K562 (cell line): Measurements from ENCODE around the gene OVCA2. TPM values are rescaled to one million over a fixed set of nuclear protein-coding genes. Genes with fewer than 3 reads are reported as not detected.

Source experiments
- ATAC-seq: fragments of 200-7000 bp; cut with Tn5 transposase; 3 replicates; pipeline ENCODE4 v1.9.1; 2020; ENCODE audit warnings: moderate library complexity
- BruUV-seq: library from RNA; stranded (reverse); fragments of 400-500 nt; replicated peaks from 2 replicates; lab custom pipeline; 2021; lab: Mats Ljungman, UMichigan
- CTCF ChIA-PET: fragments of 300-600 bp; formaldehyde crosslinking; extraction: SDS; loops from one replicate; lab custom pipeline; 2021; ENCODE audit warnings: low intra/inter-chr PET ratio; lab: Yijun Ruan, JAX
- POLR2A ChIA-PET: fragments of 300-600, 350-650 bp; sonication (Branson Sonifier 250); formaldehyde crosslinking; extraction: SDS; loops from one replicate; lab custom pipeline; 2021; ENCODE audit warnings: antibody characterized with exemption, inconsistent platforms; lab: Yijun Ruan, JAX
- DNase-seq, 4 experiments: peaks; one replicate each; pipeline versions ENCODE4 v3.0.0 to v3.0.0-alpha.2; 2011 to 2018; ENCODE audit warnings: low spot score in 3 of 4, mixed read lengths in 3 of 4; ENCODE audit errors: extremely low read depth in 1 of 4
- FAIRE-seq: peaks from 2 replicates; lab custom pipeline; 2011; peaks lifted over from hg19 to GRCh38; lab: Jason Lieb, UNC
- H2AFZ ChIP-seq: 2 replicates; pipeline ENCODE4 v1.6.0; 2011; ENCODE audit warnings: low read depth, low read length, control low read depth, inconsistent platforms
- H3K27ac ChIP-seq: fragments of 200-600 bp; 3 replicates; pipeline ENCODE4 v1.8.0; 2011; ENCODE audit warnings: low read depth, mild to moderate bottlenecking, control low read depth, inconsistent platforms, low read length, moderate library complexity, mixed read lengths; ENCODE audit errors: extremely low read depth
- H3K27me3 ChIP-seq, 2 experiments: fragments of 300-600 bp in 1 of 2; 2 replicates in 1 of 2; 3 replicates in 1 of 2; pipeline versions ENCODE4 v1.6.0 to v1.8.0; 2011; ENCODE audit warnings: inconsistent platforms in 2 of 2, low read length in 2 of 2, mild to moderate bottlenecking in 1 of 2, mixed read lengths in 1 of 2, moderate library complexity in 1 of 2; ENCODE audit not compliant: control insufficient read depth in 2 of 2, insufficient read depth in 2 of 2
- H3K36me3 ChIP-seq: fragments of 300-600 bp; 3 replicates; pipeline ENCODE4 v1.8.0; 2011; ENCODE audit warnings: mild to moderate bottlenecking, low read length, inconsistent platforms; ENCODE audit not compliant: control insufficient read depth, insufficient read depth
- H3K4me1 ChIP-seq, 2 experiments: fragments of 200-600 bp in 1 of 2; replicated peaks in 1 of 2; 2 replicates in 1 of 2; 3 replicates in 1 of 2; pipeline versions ENCODE4 v1.5.1 to v1.8.0; 2011; ENCODE audit warnings: inconsistent platforms in 2 of 2, low read length in 2 of 2, mild to moderate bottlenecking in 1 of 2, mixed read lengths in 1 of 2, moderate library complexity in 1 of 2; ENCODE audit not compliant: control insufficient read depth in 2 of 2, insufficient read depth in 2 of 2
- H3K4me2 ChIP-seq: 2 replicates; pipeline ENCODE4 v1.6.1; 2011; ENCODE audit warnings: low read length, control low read depth, inconsistent platforms, mixed read lengths; ENCODE audit not compliant: insufficient read depth
- H3K4me3 ChIP-seq: fragments of 200-600 bp; sonication (generic), shearing (Covaris generic); 2 replicates; pipeline ENCODE4 v1.5.1; 2016; ENCODE audit warnings: control low read depth, inconsistent platforms
- H3K79me2 ChIP-seq: fragments of 200-600 bp; 3 replicates; pipeline ENCODE4 v1.8.0; 2011; ENCODE audit warnings: low read length, inconsistent platforms; ENCODE audit not compliant: control insufficient read depth, insufficient read depth
- H3K9ac ChIP-seq, 2 experiments: 2 replicates each; pipeline versions ENCODE4 v1.6.0 to v1.6.1; 2011; ENCODE audit warnings: low read depth in 2 of 2, low read length in 2 of 2, control low read depth in 1 of 2, inconsistent platforms in 1 of 2, mild to moderate bottlenecking in 1 of 2, mixed read lengths in 1 of 2; ENCODE audit not compliant: insufficient read depth in 1 of 2
- H3K9me1 ChIP-seq: one replicate; pipeline ENCODE4 v1.6.0; 2011; ENCODE audit warnings: inconsistent platforms, mild to moderate bottlenecking, low read length, moderate library complexity; ENCODE audit not compliant: control insufficient read depth, insufficient read depth
- H3K9me3 ChIP-seq: replicated peaks from 2 replicates; pipeline ENCODE4 v1.5.1; 2011; ENCODE audit warnings: low read depth, low read length, inconsistent platforms; ENCODE audit not compliant: control insufficient read depth, insufficient read depth
- H4K20me1 ChIP-seq: replicated peaks from 2 replicates; pipeline ENCODE4 v1.6.1; 2011; ENCODE audit warnings: low read length, inconsistent platforms, mixed read lengths; ENCODE audit not compliant: control insufficient read depth, insufficient read depth
- ARID1B ChIP-seq: fragments of 450-650 bp; IDR thresholded peaks from 2 replicates; pipeline ENCODE4 v1.6.1; 2016; ENCODE audit warnings: antibody characterized with exemption, mild to moderate bottlenecking, inconsistent platforms
- CBFA2T3 ChIP-seq: fragments of 450-650 bp; IDR thresholded peaks from 2 replicates; pipeline ENCODE4 v1.6.1; 2017
- EGR1 ChIP-seq: fragments of 450-650 bp; conservative IDR thresholded peaks from 2 replicates; pipeline ENCODE4 v1.6.1; 2017; ENCODE audit warnings: mild to moderate bottlenecking
- KDM4B ChIP-seq, 2 experiments: fragments of 450-650 bp in 1 of 2; sonication (generic) in 1 of 2; IDR thresholded peaks; 2 replicates each; pipeline ENCODE4 v1.6.1; 2016 to 2017; ENCODE audit warnings: borderline replicate concordance in 2 of 2, antibody characterized with exemption in 1 of 2, low read depth in 1 of 2, mild to moderate bottlenecking in 1 of 2
- MAFF ChIP-seq: IDR thresholded peaks from 2 replicates; pipeline ENCODE4 v1.6.1; 2012; ENCODE audit warnings: low read length, improper control_type of control experiment
- MNT ChIP-seq, 2 experiments: fragments of 450-650 bp; conservative IDR thresholded peaks; 2 replicates each; pipeline ENCODE4 v1.6.1; 2017; ENCODE audit warnings: mild to moderate bottlenecking in 2 of 2, moderate library complexity in 2 of 2
- MTA2 ChIP-seq: fragments of 450-650 bp; IDR thresholded peaks from 2 replicates; pipeline ENCODE4 v1.6.1; 2016; ENCODE audit warnings: low read depth
- TFAM ChIP-seq: fragments of 250-450 bp; sonication (Bioruptor Pico); conservative IDR thresholded peaks from 2 replicates; pipeline ENCODE4 v1.5.0; 2021; ENCODE audit warnings: mild to moderate bottlenecking, moderate library complexity
- WGBS: fragments of 100-300 bp; shearing (Covaris generic); methylation state at CpG from one replicate; pipeline ENCODE4 v1.1.6; 2016; ENCODE audit warnings: low coverage, mixed read lengths; ENCODE audit not compliant: insufficient coverage; ENCODE audit errors: missing lambda C conversion rate; 5-methylcytosine and 5-hydroxymethylcytosine counted together
- in situ Hi-C: fragments of 300-500 bp; cut with MboI; formaldehyde crosslinking; loops from 4 replicates; pipeline ENCODE4 v1.15.0; 2018; ENCODE audit warnings: inconsistent platforms, mixed read lengths
- intact Hi-C: fragments of 100-400 bp; cut with micrococcal nuclease; formaldehyde crosslinking; loops from 2 replicates; pipeline ENCODE4 v1.14.2; 2022
- polyA plus RNA-seq, 8 experiments: library from polyadenylated mRNA; depleted of rRNA in 4 of 8; stranded (reverse) in 5 of 8; unstranded in 3 of 8; fragments of >200 nt; fragmentation: Nextera tagmentation in 2 of 8; fragmentation: Illumina TruSeq in 1 of 8; extraction: Ambion mirVana in 2 of 8; extraction: Trizol in 1 of 8; gene quantifications; 2 replicates each; pipeline versions ENCODE4 v1.2.1 to v1.2.3, GENCODE V29; 2011 to 2014; ENCODE audit warnings: inconsistent platforms in 1 of 8, missing spikeins in 1 of 8
- total RNA-seq, 7 experiments: library from RNA; depleted of rRNA in 6 of 7; stranded (reverse); fragments of >200 nt in 6 of 7; fragmentation: Illumina TruSeq in 2 of 7; extraction: Trizol in 2 of 7; gene quantifications; 2 replicates each; pipeline versions ENCODE4 v1.2.1 to v1.2.3, GENCODE V29; 2011 to 2021; ENCODE audit warnings: low replicate concordance in 1 of 7

Gene OVCA2
- total and polyA plus RNA-seq, 9 of the 15 experiments (the other 6 are each of a cell fraction or from before 2014, with no cell fraction given): 3.0 to 23.7 (median 14.1) TPM

DNA sequence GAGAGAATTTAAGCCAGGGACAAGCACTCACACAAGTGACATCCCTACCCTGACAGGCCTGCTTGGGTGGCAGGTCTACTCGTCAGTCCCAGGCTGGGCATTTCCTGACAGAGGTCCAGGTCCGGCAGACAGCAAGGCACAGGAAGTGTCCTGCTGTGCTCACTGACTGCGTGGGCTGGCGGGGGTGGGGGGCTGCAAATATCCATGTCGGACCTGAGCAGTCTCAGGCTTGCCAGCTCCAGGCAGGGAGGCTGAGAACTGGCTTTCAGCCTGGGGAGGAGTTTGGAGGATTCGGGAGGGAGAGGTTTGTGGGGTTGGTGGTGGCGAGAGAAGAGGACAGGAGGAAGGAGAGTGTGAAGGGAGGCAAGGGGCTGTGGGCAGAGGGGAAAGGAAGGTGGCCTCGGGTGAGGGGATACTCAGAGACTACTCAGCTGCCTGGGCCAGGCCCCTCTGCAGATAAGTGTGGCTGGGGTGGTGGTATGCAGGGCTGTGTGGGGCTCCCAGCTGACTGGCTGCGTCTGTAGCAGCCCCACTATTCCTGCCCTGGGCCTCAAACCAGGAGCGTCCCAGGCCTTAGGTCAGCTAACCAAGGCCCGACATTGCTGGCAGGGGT lies 20.9 kb downstream of the OVCA2 start:
- H3K9ac ChIP-seq: peak overlapping the region in 1 of 2 experiments; percentile 71; a peak in 1 of 4 replicates
- H3K4me3 ChIP-seq: no peak overlapping the region
- intact Hi-C loops: no loop called here
- CTCF ChIA-PET: no interaction called here
- H3K27ac ChIP-seq: no peak overlapping the region
- POLR2A ChIA-PET: no interaction called here
- peaks cover 16% of the 10 kb centered on the region; the same call in 2 of the 3 replicates for H3K36me3 ChIP-seq
- no peaks in the 10 kb centered on the region for H3K9me3 ChIP-seq
- no peaks in the 10 kb centered on the region for H3K27me3 ChIP-seq
- H3K4me2 ChIP-seq: no peak overlapping the region
- no peaks in the 10 kb centered on the region for H4K20me1 ChIP-seq
- WGBS: 78% methylated on average over 5 of the region's 11 CpGs
- ATAC-seq: no peak
- FAIRE-seq: no peak
- no peaks in the 10 kb centered on the region for H3K79me2 ChIP-seq
- TF ChIP-seq CBFA2T3 (no peak), EGR1 (peak; percentile 68), KDM4B (IDR thresholded peaks at IDR 0.05; ENCODE audit: borderline replicate concordance in 2 of 2, low read depth in 1 of 2) (no peak), MAFF (no peak), TFAM (CRISPR knock-in tag) (no peak), MTA2 (no peak), ARID1B (no peak), MNT (conservative IDR thresholded peaks at IDR 0.05) (no peak)
- TF ChIP-seq, all 486 proteins: peak for 1
- DNase-seq: peak in 1 of 4 experiments; percentile 18
- peaks cover 0 to 36% of the 10 kb centered on the region in 2 experiments; a peak in 2 of 5 replicates for H3K4me1 ChIP-seq
- no peaks in the 10 kb centered on the region for H3K9me1 ChIP-seq
- no TSS peak for BruUV-seq
- no peak overlapping the region for H2AFZ ChIP-seq
- in situ Hi-C loops: loop anchor here (10.0 kb wide), 1 partner anchor 182 kb away; no protein-coding TSS in a partner anchor
